AG08396 (cell line): ENCODE measurements around the gene SLC16A8.
"Not testable (repeated sequence)": the region's sequence is repeated elsewhere in the genome, so short reads cannot be mapped to it uniquely, and the experiment has no call there.

ENCODE experiments used
- DNase-seq: peaks from one replicate; pipeline ENCODE4 v3.0.0; 2012; ENCODE audit warnings: low spot score, mixed read lengths

Gene SLC16A8, protein sequence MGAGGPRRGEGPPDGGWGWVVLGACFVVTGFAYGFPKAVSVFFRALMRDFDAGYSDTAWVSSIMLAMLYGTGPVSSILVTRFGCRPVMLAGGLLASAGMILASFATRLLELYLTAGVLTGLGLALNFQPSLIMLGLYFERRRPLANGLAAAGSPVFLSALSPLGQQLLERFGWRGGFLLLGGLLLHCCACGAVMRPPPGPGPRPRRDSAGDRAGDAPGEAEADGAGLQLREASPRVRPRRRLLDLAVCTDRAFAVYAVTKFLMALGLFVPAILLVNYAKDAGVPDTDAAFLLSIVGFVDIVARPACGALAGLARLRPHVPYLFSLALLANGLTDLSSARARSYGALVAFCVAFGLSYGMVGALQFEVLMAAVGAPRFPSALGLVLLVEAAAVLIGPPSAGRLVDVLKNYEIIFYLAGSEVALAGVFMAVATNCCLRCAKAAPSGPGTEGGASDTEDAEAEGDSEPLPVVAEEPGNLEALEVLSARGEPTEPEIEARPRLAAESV

DNA sequence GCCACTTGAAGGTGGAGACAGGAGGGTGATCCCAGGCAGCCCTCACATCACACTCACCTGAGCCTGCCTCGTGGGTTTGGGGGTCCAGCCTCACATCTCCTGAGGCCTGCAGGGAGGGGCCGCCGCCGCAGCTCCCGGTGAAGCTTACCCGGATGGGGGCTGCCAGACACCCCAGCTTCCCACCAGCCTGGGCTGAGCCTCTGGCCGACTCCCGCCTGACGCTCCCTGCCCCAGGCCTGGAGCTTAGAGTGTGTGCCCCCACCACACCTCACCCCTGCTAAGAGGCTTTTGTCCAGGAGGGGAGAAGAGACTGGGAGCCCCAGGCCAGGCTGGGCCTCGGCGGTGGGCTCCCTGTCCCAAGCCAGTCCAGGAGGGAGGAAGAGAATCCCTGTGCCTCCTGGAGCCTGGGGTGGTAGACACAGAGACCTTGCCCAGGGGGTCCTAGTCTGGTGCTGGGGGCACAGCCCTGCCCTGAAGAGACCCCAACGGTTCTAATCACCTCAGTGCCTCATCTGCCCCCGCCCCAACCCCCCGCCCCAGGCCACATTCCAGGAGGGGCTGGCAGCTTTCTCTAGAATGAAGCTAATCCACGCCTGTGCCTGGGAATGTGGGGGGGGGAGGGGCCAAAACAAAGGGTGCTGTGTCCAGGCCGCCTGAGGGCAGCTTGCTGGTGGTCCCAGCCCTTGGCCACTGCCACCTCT is at the start of gene SLC16A8:
TSS of gene SLC16A8 (minus strand) at position 254 of the 701 bp plus-strand sequence. CDS start 1,311 bp downstream, outside the sequence.
- no peak for DNase-seq

DNA sequence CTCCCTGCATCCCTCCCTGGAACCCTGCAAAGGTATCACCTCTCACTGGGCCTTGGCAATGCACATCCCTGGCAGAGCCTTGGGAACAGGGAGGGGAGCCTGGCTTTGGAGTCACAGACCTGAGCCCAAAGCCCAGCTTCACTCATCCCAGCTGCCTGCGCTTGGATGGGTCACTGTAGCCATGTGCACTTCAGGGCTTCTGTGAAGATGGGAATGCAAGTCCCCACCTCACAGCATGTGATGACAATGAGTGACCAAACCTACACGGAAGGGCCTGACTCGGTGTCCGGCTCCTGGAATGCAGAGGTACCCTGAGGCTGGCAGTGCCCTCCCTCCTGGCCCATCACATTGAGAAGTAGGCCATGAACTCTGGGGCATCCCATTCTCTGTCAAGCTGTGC is 49.3 kb upstream of the SLC16A8 start:
- no peak for DNase-seq

DNA sequence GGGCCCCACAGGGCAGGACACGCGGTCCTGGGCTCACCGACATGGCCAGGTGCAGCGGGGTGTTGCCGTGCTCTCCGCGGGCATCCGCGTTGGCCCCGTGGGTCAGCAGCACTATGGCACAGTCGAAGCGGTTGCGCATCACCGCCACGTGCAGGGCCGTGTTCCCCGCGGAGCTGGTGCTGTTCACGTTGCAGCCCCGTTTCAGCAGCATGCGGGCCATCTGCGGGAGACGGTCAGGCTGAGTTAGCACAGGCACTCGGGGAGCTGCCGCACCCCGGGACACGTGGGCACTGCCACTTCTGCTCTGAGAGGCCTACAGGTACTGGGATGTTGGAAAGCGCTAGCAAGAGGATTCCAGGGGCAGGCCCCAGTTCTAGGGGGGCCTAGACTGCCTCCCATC is 48.8 kb upstream of the SLC16A8 start:
- DNase-seq: no peak

DNA sequence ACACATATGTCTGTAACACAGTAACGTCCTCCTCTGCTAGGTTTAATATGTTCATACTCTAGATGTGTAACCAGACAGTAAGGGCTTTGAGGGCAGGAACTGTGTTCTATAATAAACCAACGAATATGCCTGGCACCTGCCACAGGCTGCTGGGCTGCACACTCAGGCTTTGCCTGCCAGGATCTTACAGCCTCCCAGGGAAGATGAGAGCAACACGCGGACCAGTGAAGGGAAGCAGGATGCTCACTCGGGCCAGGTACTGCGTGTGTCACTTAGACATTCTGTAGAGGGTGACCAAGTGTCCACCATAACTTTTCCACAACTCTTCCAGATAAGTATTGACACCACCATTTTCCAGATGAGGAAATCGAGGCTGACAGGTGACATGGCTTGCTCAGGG is 48.2 kb upstream of the SLC16A8 start:
- DNase-seq: no peak

DNA sequence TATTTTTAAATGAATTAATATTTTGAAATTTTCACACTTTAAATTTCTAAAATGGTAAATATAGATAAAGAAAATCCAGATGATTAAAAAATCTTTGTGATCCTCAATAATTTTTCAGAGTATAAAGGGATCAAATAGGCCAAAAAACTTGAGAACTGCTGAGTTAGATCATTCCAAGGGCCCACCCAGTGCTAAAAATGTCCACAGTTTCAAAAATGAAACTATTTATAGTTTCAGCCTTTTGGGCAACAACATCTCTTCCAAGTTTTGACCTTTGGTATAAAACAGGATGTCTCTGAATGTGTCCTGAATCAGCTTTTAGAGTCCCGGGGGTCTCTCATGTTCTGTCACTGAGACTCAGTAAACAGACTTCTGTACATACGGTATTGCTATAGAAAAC is 47.4 kb upstream of the SLC16A8 start:
- DNase-seq: no peak

DNA sequence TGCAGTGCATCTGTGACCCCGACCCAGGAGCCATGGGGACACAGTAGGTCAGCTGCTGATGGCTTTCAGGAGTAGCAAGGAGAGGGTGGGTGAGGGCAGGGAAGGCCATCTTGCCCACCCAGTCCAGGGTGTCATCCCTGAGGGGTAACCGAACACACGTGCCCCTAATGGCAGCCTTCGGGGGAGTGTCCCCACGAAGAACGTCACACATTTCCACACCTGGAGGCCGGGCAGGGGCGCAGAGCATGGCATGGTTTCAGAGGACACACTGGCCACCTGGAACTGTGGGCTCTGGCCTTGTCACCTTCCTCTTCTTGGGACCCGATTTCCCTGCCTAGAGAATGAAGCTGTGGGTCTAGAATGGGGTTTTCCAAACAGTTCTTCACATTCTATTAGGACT is 45.9 kb upstream of the SLC16A8 start:
- no peak for DNase-seq

DNA sequence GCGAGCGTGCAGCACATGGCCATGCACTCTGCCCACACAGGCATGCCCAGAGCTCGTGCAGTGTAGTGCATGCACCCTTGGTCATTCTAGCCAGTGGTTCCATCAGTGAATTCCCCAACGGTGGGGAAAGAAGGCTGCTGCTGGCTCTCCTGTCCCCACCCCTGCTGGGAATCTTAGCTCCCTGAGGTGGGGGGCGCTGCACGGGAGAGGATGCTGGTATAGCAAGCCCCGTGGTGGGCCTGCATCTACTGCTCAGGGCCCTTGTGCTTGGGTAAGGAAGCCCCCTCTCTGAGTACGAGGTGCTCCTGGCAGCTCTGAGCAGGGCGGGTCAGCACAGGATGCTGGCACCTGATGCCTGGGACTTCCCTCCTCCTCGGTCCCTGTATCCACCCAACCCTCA is 45.0 kb upstream of the SLC16A8 start:
- no peak for DNase-seq

DNA sequence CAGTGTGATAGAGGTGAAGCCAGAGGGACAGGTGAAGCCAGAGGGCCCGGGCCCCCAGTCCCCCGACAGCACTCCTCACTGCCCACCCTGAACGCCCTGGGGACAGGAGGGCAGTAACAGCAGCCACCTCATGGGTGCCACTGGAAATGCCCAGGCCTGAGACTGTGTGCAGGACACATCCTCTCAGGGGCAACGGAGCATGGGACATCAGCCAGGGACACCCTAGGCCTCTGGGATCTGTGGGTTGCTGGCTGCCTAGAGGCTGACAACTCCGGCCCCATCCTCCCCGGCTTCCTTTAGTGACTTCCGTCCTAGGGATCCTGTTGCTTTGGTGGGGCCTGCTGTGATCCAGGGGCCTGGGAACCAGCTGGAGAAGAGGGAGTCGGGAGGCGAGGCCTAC is 43.9 kb upstream of the SLC16A8 start:
- no peak for DNase-seq

DNA sequence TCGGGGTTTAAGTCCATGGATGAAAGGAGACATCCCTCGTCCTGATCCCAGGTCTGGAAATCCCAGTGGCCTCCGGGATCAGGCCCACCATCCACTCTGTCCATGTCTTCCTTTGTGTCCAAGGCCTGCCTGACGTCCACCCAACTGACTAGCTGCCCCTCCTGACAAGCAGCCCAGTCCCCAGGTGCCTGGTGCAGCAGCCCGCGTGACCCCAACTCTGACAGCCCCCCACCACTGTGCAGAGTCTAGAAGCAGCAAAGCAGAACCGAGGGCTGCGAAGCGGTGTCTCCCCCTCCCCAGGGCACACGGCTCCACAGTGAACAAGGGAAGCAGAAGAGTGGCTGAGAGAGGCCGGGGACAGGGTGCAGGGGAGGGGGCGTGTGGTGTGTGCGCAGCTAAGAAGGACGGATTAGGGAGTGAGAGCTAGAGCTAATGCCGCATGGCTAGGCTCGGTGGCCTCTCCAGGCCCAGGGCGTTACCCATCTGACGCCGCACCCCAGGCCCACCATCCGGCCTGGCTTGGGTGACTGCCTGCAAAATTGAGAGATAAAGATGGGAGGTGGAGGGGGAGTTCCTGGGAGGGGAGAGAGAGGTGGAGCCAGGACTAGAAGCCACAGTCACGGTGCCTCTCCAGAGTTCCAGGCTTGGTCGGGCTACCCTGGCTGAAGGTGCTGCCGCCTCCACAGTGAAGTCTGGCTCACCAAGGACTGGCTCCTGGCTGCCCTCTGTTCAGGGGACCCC is 43.1 kb upstream of the SLC16A8 start:
- DNase-seq: no peak

DNA sequence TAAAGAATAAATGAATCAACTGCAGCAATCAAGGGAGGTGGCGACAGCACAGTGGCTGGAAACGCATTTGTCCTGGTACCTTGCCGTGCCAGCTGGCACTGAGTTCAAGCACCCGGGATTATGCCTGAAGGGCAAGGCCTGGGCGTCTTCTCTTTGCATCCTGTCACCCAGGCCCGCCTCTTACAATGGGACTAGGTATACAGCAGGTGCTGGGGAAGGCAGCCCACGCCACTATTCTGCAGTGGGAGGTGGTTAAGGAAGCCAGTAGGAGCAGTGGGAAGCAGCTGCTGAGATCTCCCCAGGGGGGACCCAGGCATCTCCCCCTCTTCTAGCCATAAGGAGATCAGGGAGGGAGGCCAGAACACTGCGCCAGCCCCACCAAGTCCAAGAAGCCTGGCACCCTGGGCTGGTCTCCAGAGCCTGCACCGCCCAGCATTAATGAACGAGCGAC is 41.8 kb upstream of the SLC16A8 start:
- DNase-seq: no peak

DNA sequence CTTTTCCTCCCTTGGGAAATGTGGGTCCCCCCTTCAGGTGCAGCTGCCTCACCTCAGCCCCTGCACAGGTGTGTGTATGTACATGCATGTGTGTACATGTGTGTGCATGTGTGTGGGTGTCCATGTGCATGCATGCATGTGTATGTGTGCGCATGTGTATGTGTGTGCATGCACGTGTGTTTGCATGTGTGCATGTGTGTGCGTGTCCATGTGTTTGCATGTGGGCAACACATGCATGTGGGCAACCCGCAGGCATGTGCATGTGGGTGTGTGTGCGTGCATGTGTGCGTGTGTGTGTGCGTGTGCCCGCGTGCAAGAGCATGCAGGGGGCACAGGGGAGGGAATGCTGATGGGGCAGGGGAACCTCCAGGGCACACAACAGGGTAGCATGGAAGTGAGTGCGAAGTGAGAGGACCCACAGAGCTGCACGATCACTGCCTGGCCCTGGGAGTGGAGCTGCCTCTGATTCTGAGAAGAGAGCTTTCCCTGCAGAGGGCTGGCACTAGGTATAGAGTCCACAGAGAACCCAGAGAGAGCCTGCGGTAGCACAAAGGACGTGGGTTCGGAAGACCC is 41.1 kb upstream of the SLC16A8 start:
- DNase-seq: no peak

DNA sequence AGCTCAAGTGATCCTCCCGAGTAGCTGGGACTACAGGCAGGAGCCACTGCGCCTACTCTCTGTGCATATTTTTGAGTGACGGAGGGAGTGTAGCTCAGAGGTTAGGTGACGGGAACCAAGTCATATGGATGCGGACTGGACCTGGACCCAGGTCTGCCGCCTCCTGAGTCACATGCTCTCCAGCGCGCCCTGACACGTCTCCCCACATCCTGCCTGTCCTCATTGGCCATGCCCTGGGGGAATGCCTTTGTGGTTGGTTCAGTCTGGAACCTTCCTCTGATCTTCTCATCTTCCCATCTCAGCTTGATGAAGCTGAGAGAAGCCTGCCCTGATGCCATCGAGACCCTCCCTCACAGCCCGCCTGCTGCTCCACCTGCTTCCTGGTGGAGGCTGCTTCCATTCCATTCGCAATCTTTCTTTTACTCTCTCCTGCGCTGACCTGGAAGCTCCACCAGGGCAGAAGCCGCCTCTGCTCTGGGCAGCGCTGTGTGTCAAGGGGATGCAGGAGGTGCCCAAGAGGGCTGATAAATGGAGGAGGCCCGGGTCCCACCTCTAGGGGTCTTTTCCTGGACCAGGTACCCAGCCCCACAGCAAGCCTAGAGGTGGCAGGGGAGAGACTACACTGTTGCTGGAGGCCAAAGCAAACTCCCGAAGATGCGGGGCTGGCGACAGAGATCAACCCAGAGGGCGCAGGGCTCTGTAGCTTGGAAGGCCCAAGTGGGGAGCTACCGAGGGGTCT is 40.4 kb upstream of the SLC16A8 start:
- DNase-seq: no peak

DNA sequence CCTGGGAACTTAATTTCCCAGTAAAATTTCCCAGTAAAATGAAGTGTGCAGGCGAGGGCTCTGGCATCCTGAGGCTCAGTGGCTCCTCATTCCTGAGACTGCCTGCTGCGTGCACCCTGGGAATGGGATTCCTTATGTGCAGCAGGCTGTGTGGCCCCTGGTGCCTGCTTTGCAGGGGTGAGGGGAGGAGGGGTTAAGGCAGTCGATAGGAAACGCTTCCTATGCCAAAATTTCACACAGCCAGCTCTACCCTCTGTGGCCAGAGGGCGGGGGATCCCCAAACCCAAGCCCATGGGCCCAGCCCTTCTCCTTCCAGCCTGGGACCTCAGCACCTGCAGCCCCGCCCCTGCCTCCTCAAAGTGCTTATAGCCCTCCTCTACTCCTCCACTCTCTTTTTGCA is 38.6 kb upstream of the SLC16A8 start:
- no peak for DNase-seq

DNA sequence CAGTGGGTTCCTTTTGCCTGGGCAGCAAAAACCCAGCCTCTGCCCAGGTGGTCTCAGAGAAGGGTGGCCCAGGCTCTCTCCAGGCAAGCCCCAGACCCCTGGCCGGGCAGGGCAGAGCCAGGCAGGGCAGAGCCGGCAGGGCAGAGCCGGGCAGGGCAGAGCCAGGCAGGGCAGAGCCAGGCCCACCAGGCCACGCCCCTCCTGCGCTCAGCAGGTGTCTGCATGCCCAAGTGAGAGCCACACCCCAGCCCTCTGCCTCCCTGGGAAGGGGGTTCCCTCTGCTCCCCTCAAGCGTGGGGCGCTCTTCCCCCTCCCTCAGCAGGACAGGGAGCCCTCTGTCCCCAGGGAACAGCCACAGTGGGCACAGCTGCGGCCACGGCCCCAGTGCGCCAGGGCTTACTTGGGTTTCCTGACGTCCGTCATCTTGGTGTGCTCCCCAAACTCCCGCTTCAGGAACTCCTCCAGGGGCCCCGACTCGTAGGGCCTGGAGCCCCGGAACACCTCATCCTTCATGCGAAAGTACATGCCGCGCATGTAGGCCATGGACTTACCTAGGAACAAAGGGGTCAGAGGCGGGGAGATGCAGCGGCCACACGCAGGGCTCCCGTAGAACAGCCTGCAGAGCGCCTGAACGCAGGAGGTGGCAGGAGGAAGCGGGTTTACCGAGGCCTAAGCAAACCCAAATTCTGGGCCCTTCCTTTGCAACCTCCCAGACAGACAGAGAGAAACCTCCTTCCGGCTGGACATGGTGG is 36.6 kb upstream of the SLC16A8 start:
- no peak for DNase-seq

DNA sequence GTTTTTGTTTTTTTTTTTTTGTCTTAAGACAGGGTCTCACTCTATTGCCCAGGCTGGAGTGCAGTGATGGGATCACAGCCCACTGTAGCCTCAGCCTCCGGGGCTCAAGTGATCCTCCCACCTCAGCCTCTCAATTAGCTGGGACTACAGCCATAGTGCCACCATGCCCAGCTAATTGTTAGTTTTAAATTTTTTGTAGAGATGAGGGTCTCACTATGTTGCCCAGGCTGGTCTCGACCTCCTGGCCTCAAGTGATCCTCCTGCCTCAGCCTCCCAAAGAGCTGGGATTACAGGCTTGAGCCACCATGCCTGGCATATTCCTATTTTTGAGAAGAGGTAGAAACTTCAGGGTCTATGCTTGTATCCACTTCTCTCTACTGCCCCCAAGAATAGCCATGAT is 34.8 kb upstream of the SLC16A8 start:
- not testable (repeated sequence) for DNase-seq

DNA sequence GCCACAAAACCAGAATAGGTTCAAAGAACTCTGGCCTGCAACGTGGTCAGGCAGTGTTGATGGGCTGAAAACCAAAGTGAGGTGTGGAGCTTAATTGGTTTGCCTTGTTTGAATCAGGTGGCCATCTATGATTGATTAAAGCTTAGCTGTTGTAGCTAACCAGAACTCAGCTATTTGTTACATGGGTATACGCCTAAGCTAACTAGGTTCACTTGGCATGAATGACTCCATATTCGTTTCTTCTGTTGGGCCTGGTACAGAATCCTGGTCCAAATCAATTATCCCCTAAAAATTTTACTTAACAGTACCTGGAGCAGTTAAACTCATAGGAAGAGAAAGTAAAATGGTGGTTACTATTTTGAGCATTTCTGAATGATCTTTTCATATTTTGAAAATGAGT is 34.2 kb upstream of the SLC16A8 start:
- no peak for DNase-seq

DNA sequence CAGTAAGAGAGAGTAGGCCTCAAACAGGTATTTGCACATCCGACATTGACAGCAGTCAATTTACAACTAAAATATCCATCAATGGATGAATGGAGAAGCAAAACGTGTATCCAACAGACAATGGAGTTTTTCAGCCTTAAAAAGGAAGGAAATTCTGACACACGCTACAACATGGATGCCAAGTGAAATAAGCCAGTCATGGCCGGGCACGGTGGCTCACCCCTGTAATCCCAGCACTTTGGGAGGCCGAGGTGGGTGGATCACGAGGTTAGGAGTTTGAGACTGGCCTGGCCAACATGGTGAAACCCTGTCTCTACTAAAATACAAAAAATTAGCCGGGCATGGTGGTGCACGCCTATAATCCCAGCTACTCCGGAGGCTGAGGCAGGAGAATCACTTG is 33.6 kb upstream of the SLC16A8 start:
- not testable (repeated sequence) for DNase-seq

DNA sequence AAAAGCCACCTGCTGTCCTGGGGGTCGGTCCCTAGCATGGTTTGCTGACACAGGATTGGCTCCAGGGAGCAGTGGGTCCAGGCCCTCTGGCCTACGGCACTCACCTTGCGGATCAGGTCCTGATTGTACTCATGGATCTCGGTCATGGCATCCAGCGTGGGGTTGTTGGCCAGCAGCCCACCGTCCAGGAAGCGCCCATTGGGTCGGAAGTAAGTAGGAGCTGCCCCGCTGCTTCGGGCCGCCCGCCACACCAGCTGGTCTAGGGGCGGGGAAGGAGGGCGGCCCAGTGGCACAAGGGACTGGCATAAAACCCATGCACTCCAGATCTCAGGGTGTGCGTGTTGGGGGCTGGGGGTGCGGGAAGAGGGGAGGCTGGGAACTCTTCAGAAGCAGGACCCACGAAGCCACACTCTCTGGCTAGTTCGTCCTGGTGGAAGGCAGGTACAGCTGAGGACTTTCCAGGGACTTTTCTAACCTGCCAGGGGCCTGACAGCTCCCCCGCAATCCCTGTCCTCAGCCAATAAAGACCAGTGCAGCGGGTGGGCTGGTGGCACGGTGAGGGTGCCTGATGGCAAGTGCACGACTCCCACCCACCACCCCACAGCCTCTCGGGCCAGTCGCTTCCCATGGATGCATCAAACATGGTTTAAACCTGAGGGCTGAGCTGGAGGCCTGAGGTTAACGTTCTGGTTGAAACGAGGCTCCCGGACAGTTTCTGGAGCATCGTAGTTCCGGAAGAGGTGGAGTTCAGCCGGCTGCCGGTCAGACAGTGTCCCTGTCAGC is 31.6 kb upstream of the SLC16A8 start:
- DNase-seq: no peak

DNA sequence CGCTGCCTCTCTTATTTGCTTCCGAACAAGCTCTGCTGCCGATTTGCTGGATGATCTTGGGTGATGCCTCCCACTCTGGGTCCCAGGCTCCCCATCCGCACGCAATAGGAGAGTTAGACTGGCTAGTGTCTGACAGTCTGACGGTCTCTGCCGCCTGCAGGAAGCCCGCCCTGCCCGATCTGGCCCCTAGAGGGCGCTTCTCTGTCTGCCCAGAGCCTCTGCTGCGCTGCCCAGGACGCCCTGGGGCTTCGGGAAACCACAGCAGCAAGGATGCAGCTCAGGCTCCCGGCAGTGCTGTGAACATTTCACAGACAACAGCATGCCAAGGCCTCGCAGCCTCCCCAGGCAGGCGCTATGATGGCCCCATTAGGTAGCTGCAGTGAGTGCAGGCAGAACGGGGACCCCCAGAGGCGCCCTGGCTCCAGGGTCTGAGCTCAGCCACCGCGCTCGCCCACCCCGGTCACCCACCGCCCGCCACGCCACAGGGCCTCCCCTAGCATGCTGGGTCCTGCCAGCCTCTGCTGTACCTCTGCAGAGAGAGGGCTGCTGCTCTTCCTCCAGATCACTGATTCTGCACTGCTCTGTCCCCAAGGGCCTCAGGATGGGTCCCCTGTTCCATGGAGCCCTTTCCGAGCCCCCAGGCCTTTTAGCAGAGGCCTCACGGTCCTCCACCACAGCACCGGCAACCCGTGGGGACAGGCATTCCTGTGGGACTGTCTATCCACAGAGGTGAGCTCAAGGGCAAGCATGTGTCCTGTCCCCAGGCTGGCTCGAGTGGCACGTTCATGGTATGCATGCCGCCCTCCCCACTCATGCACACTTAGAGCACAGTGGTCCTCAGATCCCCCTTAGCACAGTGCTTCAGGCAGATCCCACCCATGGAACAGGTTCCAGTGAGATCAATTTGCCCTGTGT is 30.8 kb upstream of the SLC16A8 start:
- peak; percentile 97 for DNase-seq
